ENCODE measurements around the gene DOK5.

Gene DOK5

GRCh38 chr20:54619181-54619580 is 143.8 kb downstream of the DOK5 start:
- H3K4me3 Mint-ChIP-seq = no peak overlapping the region
- DNase-seq = no peak

GRCh38 chr20:54619682-54620081 is 144.3 kb downstream of the DOK5 start:
- H3K36me3 Mint-ChIP-seq (ENCODE audit: low read depth) = no peaks in the 10 kb centered on the region
- no peaks in the 10 kb centered on the region for H3K4me1 Mint-ChIP-seq (ENCODE audit: low read depth)
- DNase-seq = no peak
- H3K9me3 Mint-ChIP-seq = no peaks in the 10 kb centered on the region
- H3K4me3 Mint-ChIP-seq = no peak overlapping the region
- peaks cover 11% of the 10 kb centered on the region for H3K27me3 Mint-ChIP-seq
- H3K27ac Mint-ChIP-seq = no peak overlapping the region

More at GRCh38 chr20:54619181-54619580, 143.8 kb downstream of the DOK5 start:
- Mint-ChIP-seq H3K27me3 (peaks cover 6% of the 10 kb centered on the region), H3K9me3 (no peaks in the 10 kb centered on the region), H3K4me1 (ENCODE audit: low read depth) (no peaks in the 10 kb centered on the region), H3K27ac (no peak overlapping the region), H3K36me3 (ENCODE audit: low read depth) (no peaks in the 10 kb centered on the region)

GRCh38 chr20:54620611-54621010 is 145.2 kb downstream of the DOK5 start:
- Mint-ChIP-seq H3K27ac (no peak overlapping the region), H3K9me3 (no peaks in the 10 kb centered on the region), H3K27me3 (peaks cover 17% of the 10 kb centered on the region), H3K36me3 (ENCODE audit: low read depth) (no peaks in the 10 kb centered on the region), H3K4me1 (ENCODE audit: low read depth) (no peaks in the 10 kb centered on the region), H3K4me3 (no peak overlapping the region)
- DNase-seq = no peak

- Mint-ChIP-seq H3K4me3 (no peak overlapping the region), H3K27ac (no peak overlapping the region), H3K9me3 (no peaks in the 10 kb centered on the region), H3K4me1 (ENCODE audit: low read depth) (no peaks in the 10 kb centered on the region), H3K36me3 (ENCODE audit: low read depth) (no peaks in the 10 kb centered on the region), H3K27me3 (peaks cover 22% of the 10 kb centered on the region)
- no peak for DNase-seq
Observed at GRCh38 chr20:54622333-54623295, 147.2 kb downstream of the DOK5 start.

- Mint-ChIP-seq H3K27ac (no peak overlapping the region), H3K4me3 (no peak overlapping the region), H3K4me1 (ENCODE audit: low read depth) (no peaks in the 10 kb centered on the region), H3K36me3 (ENCODE audit: low read depth) (no peaks in the 10 kb centered on the region), H3K9me3 (no peaks in the 10 kb centered on the region), H3K27me3 (peaks cover 22% of the 10 kb centered on the region)
- DNase-seq = no peak
Observed at GRCh38 chr20:54623991-54624569, 148.7 kb downstream of the DOK5 start.

GRCh38 chr20:54624706-54625390 is 149.5 kb downstream of the DOK5 start:
- Mint-ChIP-seq H3K27me3 (peaks cover 23% of the 10 kb centered on the region), H3K36me3 (ENCODE audit: low read depth) (no peaks in the 10 kb centered on the region), H3K4me1 (ENCODE audit: low read depth) (no peaks in the 10 kb centered on the region), H3K9me3 (no peaks in the 10 kb centered on the region), H3K27ac (no peak overlapping the region), H3K4me3 (no peak overlapping the region)
- DNase-seq = no peak

GRCh38 chr20:54625497-54625896 is 150.1 kb downstream of the DOK5 start:
- peaks cover 28% of the 10 kb centered on the region for H3K27me3 Mint-ChIP-seq
- no peaks in the 10 kb centered on the region for H3K4me1 Mint-ChIP-seq (ENCODE audit: low read depth)
- no peaks in the 10 kb centered on the region for H3K9me3 Mint-ChIP-seq
- no peak overlapping the region for H3K27ac Mint-ChIP-seq
- H3K36me3 Mint-ChIP-seq (ENCODE audit: low read depth) = no peaks in the 10 kb centered on the region
- H3K4me3 Mint-ChIP-seq = no peak overlapping the region
- no peak for DNase-seq

GRCh38 chr20:54626126-54626525 is 150.7 kb downstream of the DOK5 start:
- H3K27ac Mint-ChIP-seq = no peak overlapping the region
- no peaks in the 10 kb centered on the region for H3K36me3 Mint-ChIP-seq (ENCODE audit: low read depth)
- H3K4me3 Mint-ChIP-seq = no peak overlapping the region
- peaks cover 30% of the 10 kb centered on the region for H3K27me3 Mint-ChIP-seq
- no peak for DNase-seq
- H3K4me1 Mint-ChIP-seq (ENCODE audit: low read depth) = no peaks in the 10 kb centered on the region
- H3K9me3 Mint-ChIP-seq = no peaks in the 10 kb centered on the region

GRCh38 chr20:54629632-54630031 is 154.2 kb downstream of the DOK5 start:
- H3K27ac Mint-ChIP-seq = no peak overlapping the region
- H3K27me3 Mint-ChIP-seq = peaks cover 33% of the 10 kb centered on the region
- peaks cover 6% of the 10 kb centered on the region for H3K4me1 Mint-ChIP-seq (ENCODE audit: low read depth)
- H3K36me3 Mint-ChIP-seq (ENCODE audit: low read depth) = no peaks in the 10 kb centered on the region
- DNase-seq = no peak
- no peak overlapping the region for H3K4me3 Mint-ChIP-seq
- H3K9me3 Mint-ChIP-seq = no peaks in the 10 kb centered on the region

- Mint-ChIP-seq H3K4me3 (no peak overlapping the region), H3K27ac (no peak overlapping the region)
Observed at GRCh38 chr20:54630582-54630981, 155.2 kb downstream of the DOK5 start.

GRCh38 chr20:54631059-54631458 is 155.7 kb downstream of the DOK5 start:
- H3K4me3 Mint-ChIP-seq = no peak overlapping the region
- DNase-seq = no peak
- H3K4me1 Mint-ChIP-seq (ENCODE audit: low read depth) = peaks cover 6% of the 10 kb centered on the region
- H3K9me3 Mint-ChIP-seq = no peaks in the 10 kb centered on the region
- H3K27me3 Mint-ChIP-seq = peaks cover 22% of the 10 kb centered on the region
- no peaks in the 10 kb centered on the region for H3K36me3 Mint-ChIP-seq (ENCODE audit: low read depth)
- no peak overlapping the region for H3K27ac Mint-ChIP-seq

More at GRCh38 chr20:54630582-54630981, 155.2 kb downstream of the DOK5 start:
- peaks cover 6% of the 10 kb centered on the region for H3K4me1 Mint-ChIP-seq (ENCODE audit: low read depth)
- no peaks in the 10 kb centered on the region for H3K9me3 Mint-ChIP-seq
- DNase-seq = no peak
- no peaks in the 10 kb centered on the region for H3K36me3 Mint-ChIP-seq (ENCODE audit: low read depth)
- H3K27me3 Mint-ChIP-seq = peaks cover 27% of the 10 kb centered on the region

GRCh38 chr20:54633374-54634355 is 158.3 kb downstream of the DOK5 start:
- H3K36me3 Mint-ChIP-seq (ENCODE audit: low read depth) = no peaks in the 10 kb centered on the region
- H3K9me3 Mint-ChIP-seq = no peaks in the 10 kb centered on the region
- H3K27ac Mint-ChIP-seq = no peak overlapping the region
- H3K4me1 Mint-ChIP-seq (ENCODE audit: low read depth) = peaks cover 6% of the 10 kb centered on the region
- H3K27me3 Mint-ChIP-seq = peaks cover 23% of the 10 kb centered on the region
- no peak overlapping the region for H3K4me3 Mint-ChIP-seq
- no peak for DNase-seq

- no peak overlapping the region for H3K27ac Mint-ChIP-seq
- H3K4me3 Mint-ChIP-seq = no peak overlapping the region
- no peaks in the 10 kb centered on the region for H3K36me3 Mint-ChIP-seq (ENCODE audit: low read depth)
- H3K27me3 Mint-ChIP-seq = peaks cover 21% of the 10 kb centered on the region
- peaks cover 6% of the 10 kb centered on the region for H3K4me1 Mint-ChIP-seq (ENCODE audit: low read depth)
- DNase-seq = no peak
- H3K9me3 Mint-ChIP-seq = no peaks in the 10 kb centered on the region
Observed at GRCh38 chr20:54636575-54636974, 161.2 kb downstream of the DOK5 start.

- Mint-ChIP-seq H3K36me3 (ENCODE audit: low read depth) (no peaks in the 10 kb centered on the region), H3K4me1 (ENCODE audit: low read depth) (no peaks in the 10 kb centered on the region), H3K27ac (no peak overlapping the region), H3K4me3 (no peak overlapping the region), H3K9me3 (no peaks in the 10 kb centered on the region), H3K27me3 (peaks cover 10% of the 10 kb centered on the region)
- no peak for DNase-seq
Observed at GRCh38 chr20:54639941-54640340, 164.5 kb downstream of the DOK5 start.

Measured in activated T-cell treated with anti-CD3 and anti-CD28 coated beads, Interleukin-2, amount 50 U/mL, for 24 hours (primary cell).